ENCODE measurements around the gene EML3. TPM values are rescaled to one million over a fixed set of nuclear protein-coding genes. Genes with fewer than 3 reads are reported as not detected.

Gene EML3
- total and polyA plus RNA-seq, 2 donors from 2014 or later = 35.0 to 83.3 TPM

DNA sequence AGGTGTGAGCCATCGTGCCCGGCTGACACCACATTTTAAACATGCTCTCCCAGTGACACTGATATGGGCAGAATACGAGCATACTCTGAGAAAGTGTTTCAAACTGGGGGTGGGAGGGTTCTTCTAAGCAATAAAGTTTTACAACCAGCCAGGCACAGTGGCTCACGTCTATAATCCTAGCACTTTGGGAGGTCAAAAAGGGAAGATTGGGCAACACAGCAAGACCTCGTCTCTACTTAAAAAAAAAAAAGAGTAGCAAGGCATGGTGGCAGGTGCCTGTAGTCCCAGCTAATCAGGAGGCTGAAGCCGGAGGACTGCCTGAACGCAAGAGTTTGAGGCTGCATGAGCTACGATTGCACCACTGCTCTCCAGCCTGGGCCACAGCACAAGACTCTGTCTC lies 31.6 kb upstream of the EML3 start:
- no peak overlapping the region for H3K27ac ChIP-seq (ENCODE audit: low read depth in 2 of 2, low read length in 2 of 2)
- DNase-seq (no peak), FAIRE-seq (no peak)
- no peaks in the 10 kb centered on the region for H3K9me3 ChIP-seq (ENCODE audit: control insufficient read depth in 2 of 3, insufficient read depth in 1 of 3, low read length in 3 of 3)
- H3K36me3 ChIP-seq (ENCODE audit: control insufficient read depth in 2 of 3, insufficient read depth in 3 of 3, low read length in 3 of 3) = peaks cover 0 to 29% (median 2%) of the 10 kb centered on the region in 3 donors
- H3K4me3 ChIP-seq (ENCODE audit: low read length in 3 of 3) = no peak overlapping the region
- no peaks in the 10 kb centered on the region for H3K27me3 ChIP-seq (ENCODE audit: control insufficient read depth, insufficient read depth, low read length)
- intact Hi-C loops (cut with DNase I) = no loop called here
- peaks cover 0 to 13% (median 2%) of the 10 kb centered on the region in 3 donors for H3K4me1 ChIP-seq (ENCODE audit: control insufficient read depth in 2 of 3, insufficient read depth in 2 of 3, low read depth in 1 of 3, low read length in 3 of 3)
- H3K9ac ChIP-seq (ENCODE audit: low read length in 3 of 3) = no peak overlapping the region
- TF ChIP-seq, protein P1, sequence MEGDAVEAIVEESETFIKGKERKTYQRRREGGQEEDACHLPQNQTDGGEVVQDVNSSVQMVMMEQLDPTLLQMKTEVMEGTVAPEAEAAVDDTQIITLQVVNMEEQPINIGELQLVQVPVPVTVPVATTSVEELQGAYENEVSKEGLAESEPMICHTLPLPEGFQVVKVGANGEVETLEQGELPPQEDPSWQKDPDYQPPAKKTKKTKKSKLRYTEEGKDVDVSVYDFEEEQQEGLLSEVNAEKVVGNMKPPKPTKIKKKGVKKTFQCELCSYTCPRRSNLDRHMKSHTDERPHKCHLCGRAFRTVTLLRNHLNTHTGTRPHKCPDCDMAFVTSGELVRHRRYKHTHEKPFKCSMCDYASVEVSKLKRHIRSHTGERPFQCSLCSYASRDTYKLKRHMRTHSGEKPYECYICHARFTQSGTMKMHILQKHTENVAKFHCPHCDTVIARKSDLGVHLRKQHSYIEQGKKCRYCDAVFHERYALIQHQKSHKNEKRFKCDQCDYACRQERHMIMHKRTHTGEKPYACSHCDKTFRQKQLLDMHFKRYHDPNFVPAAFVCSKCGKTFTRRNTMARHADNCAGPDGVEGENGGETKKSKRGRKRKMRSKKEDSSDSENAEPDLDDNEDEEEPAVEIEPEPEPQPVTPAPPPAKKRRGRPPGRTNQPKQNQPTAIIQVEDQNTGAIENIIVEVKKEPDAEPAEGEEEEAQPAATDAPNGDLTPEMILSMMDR (IDR thresholded peaks at IDR 0.05; ENCODE audit: borderline replicate concordance, extremely low read depth, insufficient read depth) = no peak

DNA sequence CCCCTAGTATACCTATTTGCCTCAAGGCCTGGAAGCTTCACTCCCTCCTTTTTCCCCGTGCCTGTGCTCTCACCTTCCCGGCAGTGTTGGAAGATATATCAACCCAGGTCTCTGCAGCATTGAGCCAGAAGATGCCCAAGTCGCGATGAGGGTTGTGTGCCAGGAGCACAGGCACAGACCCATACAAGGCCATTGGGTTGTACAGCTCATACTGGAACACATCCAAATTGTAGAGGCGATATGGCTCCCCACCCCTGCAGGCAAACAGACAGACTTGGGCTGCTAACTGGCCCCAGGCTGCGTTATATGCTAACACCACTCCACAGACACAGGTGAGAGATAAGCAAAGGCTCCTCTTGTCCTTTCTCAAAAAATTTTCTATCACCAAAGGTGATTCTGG lies 19.9 kb upstream of the EML3 start:
- Histone ChIP-seq H3K27me3 (ENCODE audit: control insufficient read depth, insufficient read depth, low read length) (no peaks in the 10 kb centered on the region), H3K4me1 (ENCODE audit: control insufficient read depth in 2 of 3, insufficient read depth in 2 of 3, low read depth in 1 of 3, low read length in 3 of 3) (no peaks in the 10 kb centered on the region), H3K9ac (ENCODE audit: low read length in 3 of 3) (no peak overlapping the region), H3K4me3 (ENCODE audit: low read length in 3 of 3) (no peak overlapping the region), H3K9me3 (ENCODE audit: control insufficient read depth in 2 of 3, insufficient read depth in 1 of 3, low read length in 3 of 3) (no peaks in the 10 kb centered on the region), H3K36me3 (ENCODE audit: control insufficient read depth in 2 of 3, insufficient read depth in 3 of 3, low read length in 3 of 3) (peaks cover 24 to 75% (median 60%) of the 10 kb centered on the region in 3 donors), H3K27ac (ENCODE audit: low read depth in 2 of 2, low read length in 2 of 2) (no peak overlapping the region)
- DNase-seq (no peak), FAIRE-seq (no peak)
- TF ChIP-seq, protein P1 (IDR thresholded peaks at IDR 0.05; ENCODE audit: borderline replicate concordance, extremely low read depth, insufficient read depth) = no peak
- intact Hi-C loops (cut with DNase I) = no loop called here

DNA sequence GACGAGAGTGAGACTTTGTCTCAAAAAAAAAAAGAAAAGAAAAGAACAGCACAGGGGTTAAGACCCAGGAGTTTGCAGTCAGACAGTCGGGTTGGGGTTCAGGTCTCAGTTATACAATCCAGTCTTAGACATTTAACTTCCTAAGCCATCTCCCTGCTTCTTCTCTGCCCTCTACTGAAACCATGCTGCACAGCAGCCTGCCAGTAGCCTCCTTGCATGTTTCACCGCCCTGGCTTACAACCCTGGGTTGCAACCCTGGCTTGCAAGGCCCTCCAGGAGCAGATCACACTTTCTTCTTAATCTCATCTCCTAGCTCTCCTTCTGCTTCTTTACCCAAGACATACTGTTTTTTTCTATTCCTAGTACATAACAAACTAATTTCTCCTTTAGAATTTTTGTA lies 15.1 kb upstream of the EML3 start:
- no peak overlapping the region for H3K27ac ChIP-seq (ENCODE audit: low read depth in 2 of 2, low read length in 2 of 2)
- no peak for FAIRE-seq
- intact Hi-C loops (cut with DNase I) = no loop called here

More for the DNA sequence above, 15.1 kb upstream of the EML3 start:
- TF ChIP-seq, protein P1 (IDR thresholded peaks at IDR 0.05; ENCODE audit: borderline replicate concordance, extremely low read depth, insufficient read depth) = no peak
- Histone ChIP-seq H3K36me3 (ENCODE audit: control insufficient read depth in 2 of 3, insufficient read depth in 3 of 3, low read length in 3 of 3) (peaks cover 22 to 71% (median 56%) of the 10 kb centered on the region in 3 donors), H3K9ac (ENCODE audit: low read length in 3 of 3) (no peak overlapping the region), H3K27me3 (ENCODE audit: control insufficient read depth, insufficient read depth, low read length) (no peaks in the 10 kb centered on the region), H3K4me1 (ENCODE audit: control insufficient read depth in 2 of 3, insufficient read depth in 2 of 3, low read depth in 1 of 3, low read length in 3 of 3) (no peaks in the 10 kb centered on the region), H3K9me3 (ENCODE audit: control insufficient read depth in 2 of 3, insufficient read depth in 1 of 3, low read length in 3 of 3) (no peaks in the 10 kb centered on the region), H3K4me3 (ENCODE audit: low read length in 3 of 3) (no peak overlapping the region)
- no peak for DNase-seq

Measured in kidney (tissue), 14 donors.